VCaP (cell line): Measurements from ENCODE around the gene ZBTB5.
"Not testable (repeated sequence)": the region's sequence is repeated elsewhere in the genome, so short reads cannot be mapped to it uniquely, and the experiment has no call there.

ENCODE experiments used
- H3K27ac ChIP-seq: fragments of 450-650 bp; 2 replicates; pipeline ENCODE4 v1.5.1; 2017
- CTCF ChIP-seq: fragments of 450-650 bp; conservative IDR thresholded peaks from 2 replicates; pipeline ENCODE4 v1.5.1; 2017; ENCODE audit warnings: mild to moderate bottlenecking, moderate library complexity

Gene ZBTB5

DNA sequence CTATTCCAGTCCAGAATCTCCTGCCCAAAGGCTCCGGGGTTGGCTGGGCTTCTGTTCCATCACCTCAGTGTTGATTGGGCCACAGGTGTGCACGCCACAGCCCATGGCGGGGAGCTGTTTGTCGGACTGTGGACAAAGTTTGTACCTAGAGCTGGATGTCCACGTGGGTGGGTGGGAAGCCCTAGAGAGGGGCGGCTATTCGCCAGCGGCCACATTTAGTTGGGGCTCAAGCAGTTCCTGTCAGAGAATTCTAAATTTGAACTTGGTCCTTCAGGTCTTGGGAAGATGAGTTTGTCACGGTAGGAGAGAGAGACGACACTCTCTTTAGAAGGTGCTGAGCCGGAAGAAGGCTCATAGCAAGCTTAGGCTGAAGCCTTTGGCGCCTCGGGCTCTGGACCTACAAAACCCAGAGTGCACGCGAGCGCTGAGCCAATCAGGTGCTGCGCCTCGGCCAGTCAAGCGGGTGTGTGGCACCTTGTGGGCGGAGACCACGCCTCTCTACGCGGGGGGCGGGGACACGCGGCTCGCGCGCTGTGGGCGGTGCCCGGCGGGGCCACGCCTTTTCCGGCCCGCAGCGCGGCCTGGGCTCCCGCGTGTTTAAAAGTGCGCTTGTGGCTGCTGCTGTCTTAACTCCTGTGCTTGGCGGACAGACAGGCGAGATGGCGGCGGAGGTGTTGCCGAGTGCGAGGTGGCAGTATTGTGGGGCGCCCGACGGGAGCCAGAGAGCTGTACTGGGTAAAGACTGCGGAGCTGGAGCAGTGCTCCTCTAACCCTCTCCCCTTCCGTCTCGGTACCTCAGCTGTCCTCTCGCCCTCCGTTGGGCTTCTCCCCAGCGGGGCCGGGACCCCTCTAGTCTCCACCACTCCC lies 20.4 kb upstream of the ZBTB5 start, which contains the start of gene POLR1E:
TSS of gene POLR1E (plus strand) at position 560 of the 867 bp plus-strand sequence. CDS start at position 660, 100 bp downstream.
- TF ChIP-seq CTCF: no peak
- peak within 1 kb of the TSS; percentile 79 for H3K27ac ChIP-seq

DNA sequence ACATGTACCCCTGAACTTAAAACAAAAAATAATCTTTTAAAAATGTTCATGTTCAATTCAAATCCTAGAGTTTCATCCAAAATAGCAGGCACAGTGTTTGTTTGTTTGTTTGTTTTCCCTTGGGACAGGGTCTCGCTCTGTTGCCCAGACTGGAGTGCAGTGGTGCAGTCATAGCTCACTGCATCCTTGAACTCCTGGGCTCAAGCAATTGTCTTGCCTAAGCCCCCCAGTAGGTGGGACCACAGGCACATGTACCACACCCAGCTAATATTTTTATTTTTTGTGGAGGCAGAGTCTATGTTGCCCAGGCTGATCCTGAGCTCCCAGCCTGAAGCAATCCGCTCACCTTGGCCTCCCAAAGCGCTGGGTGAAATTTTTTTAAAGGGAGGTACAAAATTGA lies 15.5 kb upstream of the ZBTB5 start:
- no peak for TF ChIP-seq CTCF
- H3K27ac ChIP-seq: no peak overlapping the region

DNA sequence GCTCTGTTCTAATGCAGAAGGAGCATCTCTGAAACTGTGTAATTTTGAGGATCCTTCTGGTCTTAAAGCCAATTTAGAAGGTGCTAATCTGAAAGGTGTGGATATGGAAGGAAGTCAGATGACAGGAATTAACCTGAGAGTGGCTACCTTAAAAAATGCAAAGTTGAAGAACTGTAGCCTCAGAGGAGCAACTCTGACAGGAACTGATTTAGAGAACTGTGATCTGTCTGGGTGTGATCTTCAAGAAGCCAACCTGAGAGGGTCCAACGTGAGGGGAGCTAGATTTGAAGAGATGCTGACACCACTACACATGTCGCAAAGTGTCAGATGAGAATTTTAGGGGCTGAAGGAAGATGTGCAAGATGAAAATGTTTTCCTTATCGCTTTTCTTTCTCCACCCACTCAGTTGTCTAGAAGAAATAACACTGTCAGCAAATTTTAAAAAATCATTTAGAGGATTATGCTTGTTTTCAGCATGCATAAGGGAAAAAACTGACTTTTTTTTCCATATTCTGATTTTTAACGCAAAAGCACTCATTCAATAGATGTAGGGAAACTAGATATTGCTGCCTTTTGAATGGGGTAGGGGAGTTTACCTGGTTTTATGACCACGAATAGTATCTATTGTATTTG lies 12.9 kb upstream of the ZBTB5 start:
- not testable (repeated sequence) for H3K27ac ChIP-seq

DNA sequence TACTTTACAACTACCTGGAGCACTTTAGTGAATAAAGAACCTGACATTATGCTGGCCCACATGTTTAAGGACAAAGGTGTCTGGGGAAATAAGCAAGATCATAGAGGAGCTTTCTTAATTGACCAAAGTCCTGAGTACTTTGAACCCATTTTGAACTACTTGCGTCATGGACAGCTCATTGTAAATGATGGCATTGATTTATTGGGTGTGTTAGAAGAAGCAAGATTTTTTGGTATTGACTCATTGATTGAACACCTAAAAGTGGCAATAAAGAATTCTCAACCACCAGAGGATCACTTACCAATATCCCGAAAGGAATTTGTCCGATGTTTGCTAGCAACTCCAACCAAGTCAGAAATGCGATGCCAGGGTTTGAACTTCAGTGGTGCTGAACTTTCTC lies 12.2 kb upstream of the ZBTB5 start:
- H3K27ac ChIP-seq: not testable (repeated sequence)

DNA sequence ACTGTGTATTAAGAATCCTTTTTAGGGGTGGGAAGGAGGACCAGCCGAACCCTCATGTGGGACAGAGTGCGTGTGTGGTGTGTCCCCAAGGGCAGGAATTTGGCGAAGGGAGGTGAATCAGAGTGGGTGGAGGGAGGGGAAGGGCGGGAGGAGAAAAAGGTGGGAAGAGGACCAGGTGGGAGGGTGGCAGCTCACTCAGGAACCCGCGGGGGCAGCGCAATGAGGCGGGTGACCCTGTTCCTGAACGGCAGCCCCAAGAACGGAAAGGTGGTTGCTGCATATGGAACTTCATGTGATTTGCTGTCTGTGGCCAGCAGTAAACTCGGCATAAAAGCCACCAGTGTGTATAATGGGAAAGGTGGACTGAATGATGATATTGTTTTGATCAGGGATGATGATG lies 11.7 kb upstream of the ZBTB5 start:
- no peak overlapping the region for H3K27ac ChIP-seq
- no peak for TF ChIP-seq CTCF

DNA sequence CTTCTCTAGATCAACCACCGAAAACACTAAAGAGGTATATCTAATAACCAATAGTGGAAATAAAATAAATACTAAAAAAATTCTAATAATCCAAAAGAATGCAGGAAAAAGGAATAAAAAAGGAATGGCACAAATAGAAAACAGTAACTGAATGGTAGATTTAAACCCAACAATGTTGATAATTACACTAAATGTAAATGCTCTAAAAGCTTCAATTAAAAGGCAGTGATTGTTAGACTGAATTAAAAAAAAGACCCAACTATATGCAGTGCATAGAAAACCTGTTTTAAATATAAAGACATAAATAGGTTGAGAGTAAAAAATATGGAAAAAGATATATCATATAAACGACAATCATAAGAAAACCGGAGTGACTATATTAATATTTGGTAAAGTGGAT lies 9.2 kb upstream of the ZBTB5 start:
- H3K27ac ChIP-seq: no peak overlapping the region

DNA sequence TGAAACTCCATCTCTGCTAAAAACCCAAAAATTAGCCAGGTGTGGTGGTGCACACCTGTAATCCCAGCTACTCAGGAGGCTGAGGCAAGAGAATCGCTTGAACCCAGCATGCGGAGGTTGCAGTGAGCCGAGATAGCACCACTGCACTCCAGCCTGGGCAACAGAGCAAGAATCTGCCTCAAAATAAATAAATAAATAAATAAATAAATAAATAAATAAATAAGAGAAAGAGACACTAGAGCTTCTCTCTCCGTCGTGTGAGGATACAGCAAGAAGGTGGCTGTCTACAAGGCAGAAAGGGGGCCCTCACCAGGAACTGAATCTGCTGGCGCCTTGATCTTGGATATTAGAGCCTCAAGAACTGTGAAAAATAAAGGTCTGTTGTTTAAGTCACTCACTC lies 8.7 kb upstream of the ZBTB5 start:
- not testable (repeated sequence) for H3K27ac ChIP-seq

More for the DNA sequence above, 9.2 kb upstream of the ZBTB5 start:
- no peak for TF ChIP-seq CTCF

GRCh38 chr9:37471942-37472684 lies 6.9 kb upstream of the ZBTB5 start:
- TF ChIP-seq CTCF: no peak
- peak overlapping the region; percentile 37; the same call in 1 of the 2 replicates for H3K27ac ChIP-seq

GRCh38 chr9:37468620-37469019 lies 3.4 kb upstream of the ZBTB5 start:
- no peak overlapping the region for H3K27ac ChIP-seq
- no peak for TF ChIP-seq CTCF

DNA sequence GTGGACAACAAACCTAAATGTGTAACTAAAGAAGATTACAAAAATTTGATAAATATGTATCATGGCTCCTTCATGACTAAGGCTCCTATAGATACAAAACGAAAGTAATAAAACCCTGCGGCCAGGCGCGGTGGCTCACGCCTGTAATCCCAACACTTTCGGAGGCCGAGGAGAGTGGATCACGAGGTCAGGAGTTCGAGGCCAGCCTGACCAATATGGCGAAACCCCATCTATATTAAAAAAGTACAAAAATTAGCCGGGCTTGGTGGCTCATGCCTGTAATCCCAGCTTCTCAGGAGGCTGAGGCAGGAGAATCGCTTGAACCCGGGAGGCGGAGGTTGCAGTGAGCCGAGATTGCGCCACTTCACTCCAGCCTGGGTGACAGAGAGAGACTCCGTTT lies 2.3 kb upstream of the ZBTB5 start:
- H3K27ac ChIP-seq: not testable (repeated sequence)
